Vagina (tissue), 2 donors: ENCODE measurements around the gene TNS4.

Experiments
- POLR2A ChIP-seq, 2 donors: fragments of 450-650 bp; IDR thresholded peaks; one replicate each; pipeline ENCODE4 v1.6.1; 2017; ENCODE audit warnings: antibody characterized with exemption in 2 of 2, mild to moderate bottlenecking in 2 of 2, moderate library complexity in 2 of 2
- POLR2AphosphoS5 ChIP-seq, 2 donors: sonication (generic); formaldehyde crosslinking; IDR thresholded peaks; one replicate each; pipeline ENCODE4 v1.9.0; 2017; ENCODE audit warnings: antibody characterized with exemption in 2 of 2, mild to moderate bottlenecking in 2 of 2, low read depth in 1 of 2; ENCODE audit not compliant: insufficient read depth in 1 of 2
- TF ChIP-seq, protein P1 (sequence below), 3 experiments: fragments of 450-650 bp in 2 of 3; fragments of 200-600 bp in 1 of 3; sonication (generic) in 1 of 3; IDR thresholded peaks; one replicate each; pipeline ENCODE4 v1.5.1; 2017 to 2019; ENCODE audit warnings: antibody characterized with exemption in 3 of 3, mild to moderate bottlenecking in 2 of 3, moderate library complexity in 2 of 3

DNA sequence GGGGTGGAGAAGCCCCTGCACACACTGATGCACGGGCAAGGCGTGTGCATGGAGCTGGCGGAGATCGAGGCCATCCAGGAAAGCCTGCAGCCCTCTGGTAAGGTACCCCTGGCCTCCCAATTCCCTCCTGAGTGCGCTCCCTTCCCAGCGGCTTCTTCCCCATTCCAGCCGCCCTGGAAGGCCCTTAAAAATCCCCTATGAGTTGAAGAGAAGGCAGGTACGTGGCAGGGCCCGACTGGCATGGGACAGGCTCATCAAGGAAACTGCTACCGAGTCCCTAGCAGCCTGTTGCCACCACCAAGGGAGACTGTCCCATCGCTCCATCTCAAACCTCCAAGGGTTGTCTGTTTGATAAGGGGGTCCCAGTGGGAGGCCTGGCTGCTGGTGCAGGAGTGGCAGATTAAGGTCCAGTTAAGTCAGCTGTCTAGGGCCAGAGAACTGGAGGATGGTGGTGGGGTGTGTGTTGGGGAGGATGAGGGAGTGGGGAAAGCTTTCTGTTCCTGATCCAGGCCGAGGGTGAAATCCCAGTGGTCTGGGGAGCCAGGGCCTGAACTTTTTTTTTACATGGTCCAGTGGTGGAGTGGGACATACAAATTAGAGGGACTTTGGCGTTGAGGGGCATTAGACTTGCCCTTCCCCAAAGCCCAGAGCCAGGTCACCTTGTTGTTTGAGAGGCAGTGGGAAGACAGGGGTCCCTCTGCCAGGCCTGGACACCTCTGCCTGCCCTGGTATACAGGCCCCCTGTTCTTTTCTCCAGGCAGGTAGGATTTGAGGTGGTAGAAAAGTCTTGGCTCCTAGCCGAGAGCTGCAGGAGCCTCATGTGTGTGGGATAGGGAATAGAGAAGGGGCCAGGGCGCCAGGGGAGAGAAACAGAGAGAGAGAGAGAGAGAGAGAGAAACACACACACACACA is 57.2 kb downstream of the TNS4 start:
- TF ChIP-seq, protein P1, sequence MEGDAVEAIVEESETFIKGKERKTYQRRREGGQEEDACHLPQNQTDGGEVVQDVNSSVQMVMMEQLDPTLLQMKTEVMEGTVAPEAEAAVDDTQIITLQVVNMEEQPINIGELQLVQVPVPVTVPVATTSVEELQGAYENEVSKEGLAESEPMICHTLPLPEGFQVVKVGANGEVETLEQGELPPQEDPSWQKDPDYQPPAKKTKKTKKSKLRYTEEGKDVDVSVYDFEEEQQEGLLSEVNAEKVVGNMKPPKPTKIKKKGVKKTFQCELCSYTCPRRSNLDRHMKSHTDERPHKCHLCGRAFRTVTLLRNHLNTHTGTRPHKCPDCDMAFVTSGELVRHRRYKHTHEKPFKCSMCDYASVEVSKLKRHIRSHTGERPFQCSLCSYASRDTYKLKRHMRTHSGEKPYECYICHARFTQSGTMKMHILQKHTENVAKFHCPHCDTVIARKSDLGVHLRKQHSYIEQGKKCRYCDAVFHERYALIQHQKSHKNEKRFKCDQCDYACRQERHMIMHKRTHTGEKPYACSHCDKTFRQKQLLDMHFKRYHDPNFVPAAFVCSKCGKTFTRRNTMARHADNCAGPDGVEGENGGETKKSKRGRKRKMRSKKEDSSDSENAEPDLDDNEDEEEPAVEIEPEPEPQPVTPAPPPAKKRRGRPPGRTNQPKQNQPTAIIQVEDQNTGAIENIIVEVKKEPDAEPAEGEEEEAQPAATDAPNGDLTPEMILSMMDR (IDR thresholded peaks at IDR 0.05) = peak in 1 of 3 experiments; percentile 7
- TF ChIP-seq POLR2A (IDR thresholded peaks at IDR 0.05) = no peak
- no peak for TF ChIP-seq POLR2AphosphoS5 (IDR thresholded peaks at IDR 0.05; ENCODE audit: insufficient read depth in 1 of 2, low read depth in 1 of 2)
